K562 (cell line): ENCODE data around the gene GAL3ST3. TPM values are rescaled to one million over a fixed set of nuclear protein-coding genes. Genes with fewer than 3 reads are reported as not detected.
A peak's percentile ranks its signal among the peaks of the same experiment; 100 is the strongest.

Experiments
- ATAC-seq: fragments of 200-7000 bp; cut with Tn5 transposase; 3 replicates; pipeline ENCODE4 v1.9.1; 2020; ENCODE audit warnings: moderate library complexity
- BruUV-seq: library from RNA; stranded (reverse); fragments of 400-500 nt; replicated peaks from 2 replicates; lab custom pipeline; 2021; lab: Mats Ljungman, UMichigan
- CTCF ChIA-PET: fragments of 300-600 bp; formaldehyde crosslinking; extraction: SDS; loops from one replicate; lab custom pipeline; 2021; ENCODE audit warnings: low intra/inter-chr PET ratio; lab: Yijun Ruan, JAX
- POLR2A ChIA-PET: fragments of 300-600, 350-650 bp; sonication (Branson Sonifier 250); formaldehyde crosslinking; extraction: SDS; loops from one replicate; lab custom pipeline; 2021; ENCODE audit warnings: antibody characterized with exemption, inconsistent platforms; lab: Yijun Ruan, JAX
- DNase-seq, 4 experiments: peaks; one replicate each; pipeline versions ENCODE4 v3.0.0 to v3.0.0-alpha.2; 2011 to 2018; ENCODE audit warnings: low spot score in 3 of 4, mixed read lengths in 3 of 4; ENCODE audit errors: extremely low read depth in 1 of 4
- FAIRE-seq: peaks from 2 replicates; lab custom pipeline; 2011; peaks lifted over from hg19 to GRCh38; lab: Jason Lieb, UNC
- H2AFZ ChIP-seq: 2 replicates; pipeline ENCODE4 v1.6.0; 2011; ENCODE audit warnings: low read depth, low read length, control low read depth, inconsistent platforms
- H3K27ac ChIP-seq: fragments of 200-600 bp; 3 replicates; pipeline ENCODE4 v1.8.0; 2011; ENCODE audit warnings: low read depth, mild to moderate bottlenecking, control low read depth, inconsistent platforms, low read length, moderate library complexity, mixed read lengths; ENCODE audit errors: extremely low read depth
- H3K27me3 ChIP-seq, 2 experiments: fragments of 300-600 bp in 1 of 2; 2 replicates in 1 of 2; 3 replicates in 1 of 2; pipeline versions ENCODE4 v1.6.0 to v1.8.0; 2011; ENCODE audit warnings: inconsistent platforms in 2 of 2, low read length in 2 of 2, mild to moderate bottlenecking in 1 of 2, mixed read lengths in 1 of 2, moderate library complexity in 1 of 2; ENCODE audit not compliant: control insufficient read depth in 2 of 2, insufficient read depth in 2 of 2
- H3K36me3 ChIP-seq: fragments of 300-600 bp; 3 replicates; pipeline ENCODE4 v1.8.0; 2011; ENCODE audit warnings: mild to moderate bottlenecking, low read length, inconsistent platforms; ENCODE audit not compliant: control insufficient read depth, insufficient read depth
- H3K4me1 ChIP-seq, 2 experiments: fragments of 200-600 bp in 1 of 2; replicated peaks in 1 of 2; 2 replicates in 1 of 2; 3 replicates in 1 of 2; pipeline versions ENCODE4 v1.5.1 to v1.8.0; 2011; ENCODE audit warnings: inconsistent platforms in 2 of 2, low read length in 2 of 2, mild to moderate bottlenecking in 1 of 2, mixed read lengths in 1 of 2, moderate library complexity in 1 of 2; ENCODE audit not compliant: control insufficient read depth in 2 of 2, insufficient read depth in 2 of 2
- H3K4me2 ChIP-seq: 2 replicates; pipeline ENCODE4 v1.6.1; 2011; ENCODE audit warnings: low read length, control low read depth, inconsistent platforms, mixed read lengths; ENCODE audit not compliant: insufficient read depth
- H3K4me3 ChIP-seq: fragments of 200-600 bp; sonication (generic), shearing (Covaris generic); 2 replicates; pipeline ENCODE4 v1.5.1; 2016; ENCODE audit warnings: control low read depth, inconsistent platforms
- H3K79me2 ChIP-seq: fragments of 200-600 bp; 3 replicates; pipeline ENCODE4 v1.8.0; 2011; ENCODE audit warnings: low read length, inconsistent platforms; ENCODE audit not compliant: control insufficient read depth, insufficient read depth
- H3K9ac ChIP-seq, 2 experiments: 2 replicates each; pipeline versions ENCODE4 v1.6.0 to v1.6.1; 2011; ENCODE audit warnings: low read depth in 2 of 2, low read length in 2 of 2, control low read depth in 1 of 2, inconsistent platforms in 1 of 2, mild to moderate bottlenecking in 1 of 2, mixed read lengths in 1 of 2; ENCODE audit not compliant: insufficient read depth in 1 of 2
- H3K9me1 ChIP-seq: one replicate; pipeline ENCODE4 v1.6.0; 2011; ENCODE audit warnings: inconsistent platforms, mild to moderate bottlenecking, low read length, moderate library complexity; ENCODE audit not compliant: control insufficient read depth, insufficient read depth
- H3K9me3 ChIP-seq: replicated peaks from 2 replicates; pipeline ENCODE4 v1.5.1; 2011; ENCODE audit warnings: low read depth, low read length, inconsistent platforms; ENCODE audit not compliant: control insufficient read depth, insufficient read depth
- H4K20me1 ChIP-seq: replicated peaks from 2 replicates; pipeline ENCODE4 v1.6.1; 2011; ENCODE audit warnings: low read length, inconsistent platforms, mixed read lengths; ENCODE audit not compliant: control insufficient read depth, insufficient read depth
- ARID2 ChIP-seq: fragments of 450-650 bp; IDR thresholded peaks from 2 replicates; pipeline ENCODE4 v1.6.1; 2017; ENCODE audit warnings: antibody characterized with exemption, mild to moderate bottlenecking
- BRF1 ChIP-seq: IDR thresholded peaks from 3 replicates; pipeline ENCODE4 v1.6.1; 2011; ENCODE audit warnings: borderline replicate concordance, mild to moderate bottlenecking; ENCODE audit not compliant: insufficient read length; ENCODE audit errors: extremely low read depth
- DACH1 ChIP-seq: fragments of 450-650 bp; IDR thresholded peaks from 2 replicates; pipeline ENCODE4 v1.6.1; 2018; ENCODE audit not compliant: partially characterized antibody
- PHB ChIP-seq: fragments of 250-450 bp; sonication (Bioruptor Pico); IDR thresholded peaks from 2 replicates; pipeline ENCODE4 v1.5.0; 2021
- RBM17 ChIP-seq: fragments of 200-400 bp; formaldehyde crosslinking; IDR thresholded peaks from 2 replicates; pipeline ENCODE4 v1.6.1; 2017; ENCODE audit warnings: low read depth, mild to moderate bottlenecking, low read length, borderline replicate concordance
- TBP ChIP-seq: optimal IDR thresholded peaks from 2 replicates; pipeline ENCODE3; 2011; ENCODE audit warnings: low read depth, low read length, improper control_type of control experiment
- ZC3H4 ChIP-seq: sonication (generic); formaldehyde crosslinking; IDR thresholded peaks from 2 replicates; pipeline ENCODE4 v1.9.0; 2021; ENCODE audit warnings: missing genetic modification reagents, borderline replicate concordance
- ZNF436 ChIP-seq: fragments of 250-450, 450-650 bp; sonication (Bioruptor Pico); formaldehyde crosslinking; IDR thresholded peaks from 2 replicates; pipeline ENCODE4 v1.7.0; 2020; ENCODE audit warnings: mild to moderate bottlenecking
- WGBS: fragments of 100-300 bp; shearing (Covaris generic); methylation state at CpG from one replicate; pipeline ENCODE4 v1.1.6; 2016; ENCODE audit warnings: low coverage, mixed read lengths; ENCODE audit not compliant: insufficient coverage; ENCODE audit errors: missing lambda C conversion rate; 5-methylcytosine and 5-hydroxymethylcytosine counted together
- in situ Hi-C: fragments of 300-500 bp; cut with MboI; formaldehyde crosslinking; loops from 4 replicates; pipeline ENCODE4 v1.15.0; 2018; ENCODE audit warnings: inconsistent platforms, mixed read lengths
- intact Hi-C: fragments of 100-400 bp; cut with micrococcal nuclease; formaldehyde crosslinking; loops from 2 replicates; pipeline ENCODE4 v1.14.2; 2022
- polyA plus RNA-seq, 8 experiments: library from polyadenylated mRNA; depleted of rRNA in 4 of 8; stranded (reverse) in 5 of 8; unstranded in 3 of 8; fragments of >200 nt; fragmentation: Nextera tagmentation in 2 of 8; fragmentation: Illumina TruSeq in 1 of 8; extraction: Ambion mirVana in 2 of 8; extraction: Trizol in 1 of 8; gene quantifications; 2 replicates each; pipeline versions ENCODE4 v1.2.1 to v1.2.3, GENCODE V29; 2011 to 2014; ENCODE audit warnings: inconsistent platforms in 1 of 8, missing spikeins in 1 of 8
- total RNA-seq, 7 experiments: library from RNA; depleted of rRNA in 6 of 7; stranded (reverse); fragments of >200 nt in 6 of 7; fragmentation: Illumina TruSeq in 2 of 7; extraction: Trizol in 2 of 7; gene quantifications; 2 replicates each; pipeline versions ENCODE4 v1.2.1 to v1.2.3, GENCODE V29; 2011 to 2021; ENCODE audit warnings: low replicate concordance in 1 of 7
- TF ChIP-seq, protein P1 (sequence below), 3 experiments: fragments of 200-800 bp in 1 of 3; fragments of 250-450 bp in 1 of 3; fragments of 450-650 bp in 1 of 3; sonication (Bioruptor Pico) in 1 of 3; sonication (Bioruptor generic) in 1 of 3; formaldehyde crosslinking in 1 of 3; IDR thresholded peaks; 2 replicates each; pipeline versions ENCODE4 v1.6.1 to v1.8.0; 2016 to 2022; ENCODE audit warnings: mild to moderate bottlenecking in 2 of 3, missing genetic modification characterization in 2 of 3, missing compliant biosample characterization in 1 of 3, moderate library complexity in 1 of 3
- TF ChIP-seq, protein P2 (sequence below), 2 experiments: fragments of 250-450 bp in 1 of 2; fragments of 450-650 bp in 1 of 2; sonication (Bioruptor Pico) in 1 of 2; IDR thresholded peaks; 2 replicates each; pipeline versions ENCODE4 v1.6.1 to v1.8.0; 2016 to 2021; ENCODE audit warnings: mild to moderate bottlenecking in 2 of 2, moderate library complexity in 2 of 2, missing compliant biosample characterization in 1 of 2, missing genetic modification characterization in 1 of 2

GAL3ST3 gene
- total and polyA plus RNA-seq, 9 of the 15 experiments (the other 6 are each of a cell fraction or from before 2014, with no cell fraction given) = not detected

DNA sequence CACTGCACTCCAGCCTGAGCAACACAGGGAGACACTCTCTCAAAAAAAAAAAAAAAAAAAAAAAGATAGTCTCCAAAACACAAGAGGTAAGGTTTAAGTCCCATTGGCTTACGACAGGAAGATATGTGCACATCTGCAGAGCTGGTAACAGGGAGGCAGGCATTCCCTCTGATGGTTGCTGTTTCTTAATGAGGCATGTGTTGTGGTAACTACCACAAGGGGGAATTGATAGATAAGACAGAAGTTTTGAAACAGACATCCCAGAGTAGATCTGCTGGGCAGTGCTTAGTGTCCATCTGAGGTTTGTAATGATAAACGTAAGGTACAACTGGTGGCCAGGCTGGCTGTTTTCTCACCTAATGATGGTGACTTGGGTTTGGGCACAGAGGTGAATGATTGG is 51.7 kb downstream of the GAL3ST3 start:
- Histone ChIP-seq H3K79me2 (peaks cover 30% of the 10 kb centered on the region), H3K4me2 (no peak overlapping the region), H2AFZ (no peak overlapping the region), H3K27ac (no peak overlapping the region), H3K9me3 (no peaks in the 10 kb centered on the region), H4K20me1 (peaks cover 3% of the 10 kb centered on the region; the same call in 1 of the 2 replicates), H3K4me1 (peaks cover 5 to 6% of the 10 kb centered on the region in 2 experiments; a peak in 4 of 5 replicates), H3K9ac (no peak overlapping the region), H3K27me3 (no peaks in the 10 kb centered on the region), H3K9me1 (no peaks in the 10 kb centered on the region), H3K4me3 (no peak overlapping the region), H3K36me3 (peaks cover 41% of the 10 kb centered on the region)
- in situ Hi-C loops (loop anchor here (10.0 kb wide), 1 partner anchor 282 kb away; the partner anchor contains the start of gene KAT5), intact Hi-C loops (no loop called here)
- no peak for ATAC-seq
- POLR2A ChIA-PET = interaction anchor here (0.6 to 1.4 kb wide), 2 partner anchors 53 to 1679 kb away, joined by 3 to 4 read pairs; partner anchors contain the start of gene PRDX5
- peak in 2 of 4 experiments; percentile 31 to 37 for DNase-seq
- no peak for FAIRE-seq
- BruUV-seq = no TSS peak
- WGBS = 85% methylated on average over 2 of the region's 2 CpGs
- CTCF ChIA-PET = no interaction called here
- TF ChIP-seq, protein P1, sequence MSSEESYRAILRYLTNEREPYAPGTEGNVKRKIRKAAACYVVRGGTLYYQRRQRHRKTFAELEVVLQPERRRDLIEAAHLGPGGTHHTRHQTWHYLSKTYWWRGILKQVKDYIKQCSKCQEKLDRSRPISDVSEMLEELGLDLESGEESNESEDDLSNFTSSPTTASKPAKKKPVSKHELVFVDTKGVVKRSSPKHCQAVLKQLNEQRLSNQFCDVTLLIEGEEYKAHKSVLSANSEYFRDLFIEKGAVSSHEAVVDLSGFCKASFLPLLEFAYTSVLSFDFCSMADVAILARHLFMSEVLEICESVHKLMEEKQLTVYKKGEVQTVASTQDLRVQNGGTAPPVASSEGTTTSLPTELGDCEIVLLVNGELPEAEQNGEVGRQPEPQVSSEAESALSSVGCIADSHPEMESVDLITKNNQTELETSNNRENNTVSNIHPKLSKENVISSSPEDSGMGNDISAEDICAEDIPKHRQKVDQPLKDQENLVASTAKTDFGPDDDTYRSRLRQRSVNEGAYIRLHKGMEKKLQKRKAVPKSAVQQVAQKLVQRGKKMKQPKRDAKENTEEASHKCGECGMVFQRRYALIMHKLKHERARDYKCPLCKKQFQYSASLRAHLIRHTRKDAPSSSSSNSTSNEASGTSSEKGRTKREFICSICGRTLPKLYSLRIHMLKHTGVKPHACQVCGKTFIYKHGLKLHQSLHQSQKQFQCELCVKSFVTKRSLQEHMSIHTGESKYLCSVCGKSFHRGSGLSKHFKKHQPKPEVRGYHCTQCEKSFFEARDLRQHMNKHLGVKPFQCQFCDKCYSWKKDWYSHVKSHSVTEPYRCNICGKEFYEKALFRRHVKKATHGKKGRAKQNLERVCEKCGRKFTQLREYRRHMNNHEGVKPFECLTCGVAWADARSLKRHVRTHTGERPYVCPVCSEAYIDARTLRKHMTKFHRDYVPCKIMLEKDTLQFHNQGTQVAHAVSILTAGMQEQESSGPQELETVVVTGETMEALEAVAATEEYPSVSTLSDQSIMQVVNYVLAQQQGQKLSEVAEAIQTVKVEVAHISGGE (CRISPR knock-in tag; IDR thresholded peaks at IDR 0.05) = 0 out of 6 replicates have a peak, but pooled peaks of 1 of the 3 experiments have one; percentile 25
- no peak for TF ChIP-seq ZNF436
- TF ChIP-seq, protein P2, sequence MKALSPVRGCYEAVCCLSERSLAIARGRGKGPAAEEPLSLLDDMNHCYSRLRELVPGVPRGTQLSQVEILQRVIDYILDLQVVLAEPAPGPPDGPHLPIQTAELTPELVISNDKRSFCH (CRISPR knock-in tag; IDR thresholded peaks at IDR 0.05) = no peak
- TF ChIP-seq, protein P2 (tag; IDR thresholded peaks at IDR 0.05) = no peak
- no peak for TF ChIP-seq PHB (CRISPR knock-in tag)
- TF ChIP-seq RBM17 = no peak
- TF ChIP-seq TBP = no peak
- no peak for TF ChIP-seq ARID2
- TF ChIP-seq ZC3H4 (CRISPR knock-in tag) = no peak
- TF ChIP-seq DACH1 = no peak
- no peak for TF ChIP-seq BRF1
